ENCODE measurements around the gene TBX4.

- TF ChIP-seq, protein P1, sequence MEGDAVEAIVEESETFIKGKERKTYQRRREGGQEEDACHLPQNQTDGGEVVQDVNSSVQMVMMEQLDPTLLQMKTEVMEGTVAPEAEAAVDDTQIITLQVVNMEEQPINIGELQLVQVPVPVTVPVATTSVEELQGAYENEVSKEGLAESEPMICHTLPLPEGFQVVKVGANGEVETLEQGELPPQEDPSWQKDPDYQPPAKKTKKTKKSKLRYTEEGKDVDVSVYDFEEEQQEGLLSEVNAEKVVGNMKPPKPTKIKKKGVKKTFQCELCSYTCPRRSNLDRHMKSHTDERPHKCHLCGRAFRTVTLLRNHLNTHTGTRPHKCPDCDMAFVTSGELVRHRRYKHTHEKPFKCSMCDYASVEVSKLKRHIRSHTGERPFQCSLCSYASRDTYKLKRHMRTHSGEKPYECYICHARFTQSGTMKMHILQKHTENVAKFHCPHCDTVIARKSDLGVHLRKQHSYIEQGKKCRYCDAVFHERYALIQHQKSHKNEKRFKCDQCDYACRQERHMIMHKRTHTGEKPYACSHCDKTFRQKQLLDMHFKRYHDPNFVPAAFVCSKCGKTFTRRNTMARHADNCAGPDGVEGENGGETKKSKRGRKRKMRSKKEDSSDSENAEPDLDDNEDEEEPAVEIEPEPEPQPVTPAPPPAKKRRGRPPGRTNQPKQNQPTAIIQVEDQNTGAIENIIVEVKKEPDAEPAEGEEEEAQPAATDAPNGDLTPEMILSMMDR (conservative IDR thresholded peaks at IDR 0.05; ENCODE audit: low read depth, low read length), result no peak
- TF ChIP-seq EZH2phosphoT487 (IDR thresholded peaks at IDR 0.05; ENCODE audit: borderline replicate concordance, low read length), result no peak
Observed at GRCh38 chr17:61415374-61416210, 36.6 kb upstream of the TBX4 start.

Data from PC-3 (cell line).